RWPE1 (cell line): ENCODE data around the gene HES7.

Experiments
- CTCF ChIA-PET: fragments of 350-600 bp; sonication (Branson Sonifier 250); formaldehyde crosslinking; extraction: SDS; loops from one replicate; lab custom pipeline; 2021; lab: Yijun Ruan, JAX
- POLR2A ChIA-PET: fragments of 400-600 bp; formaldehyde crosslinking; extraction: SDS; loops from one replicate; lab custom pipeline; 2020; ENCODE audit warnings: antibody characterized with exemption; ENCODE audit not compliant: low non-redundant PET; lab: Yijun Ruan, JAX
- DNase-seq: peaks from one replicate; pipeline ENCODE4 v3.0.0; 2012; ENCODE audit warnings: low spot score
- H3K27ac ChIP-seq: fragments of 450-650 bp; 2 replicates; pipeline ENCODE4 v1.5.1; 2017
- CTCF ChIP-seq: fragments of 450-650 bp; conservative IDR thresholded peaks from 2 replicates; pipeline ENCODE4 v1.5.1; 2017; ENCODE audit warnings: low read depth, mild to moderate bottlenecking

HES7 gene

GRCh38 chr17:8155996-8156245, 32.0 kb upstream of the HES7 start:
- POLR2A ChIA-PET, result interaction anchor here (1.0 to 1.2 kb wide), 2 partner anchors 8 to 18 kb away, joined by 3 to 4 read pairs; no protein-coding TSS in a partner anchor
- DNase-seq, result no peak
- CTCF ChIA-PET, result interaction anchor here (1.7 kb wide), 1 partner anchor 37 kb away, joined by 6 read pairs; no protein-coding TSS in a partner anchor

DNA sequence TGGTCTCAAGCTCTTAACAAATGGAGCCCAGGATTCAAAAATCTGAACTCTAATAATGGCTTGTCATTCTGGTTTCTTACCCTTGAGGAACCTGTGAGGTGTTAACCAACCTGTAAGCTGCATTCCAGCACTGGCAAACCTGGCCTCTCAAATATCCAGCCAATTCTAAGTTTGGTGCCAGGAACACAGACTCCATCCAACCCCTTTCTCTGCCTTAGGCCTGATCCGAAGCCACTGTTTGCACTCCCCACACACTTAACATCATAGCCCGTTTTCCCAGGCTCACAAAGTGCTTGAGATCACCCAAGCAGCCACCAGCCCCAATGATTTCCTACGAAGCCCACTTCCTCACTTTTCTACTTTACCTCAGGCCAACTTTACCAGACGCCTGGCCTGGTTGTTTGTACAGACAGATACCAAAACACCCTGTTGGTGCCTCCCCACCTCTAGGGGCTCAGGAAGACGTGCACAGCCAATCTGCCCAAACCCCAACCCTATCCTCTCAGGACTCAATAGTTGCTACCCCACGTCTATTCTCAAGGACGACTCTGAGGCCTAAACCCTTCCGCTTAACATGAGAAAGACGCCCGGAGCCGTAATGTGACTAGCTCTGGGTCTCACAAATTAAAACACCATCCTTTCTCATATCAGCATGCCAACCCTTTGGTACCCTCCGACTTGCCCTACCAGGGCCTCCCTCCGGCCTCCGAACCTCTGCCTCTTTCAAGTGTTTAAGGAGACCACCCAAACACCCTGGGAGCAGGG, 31.5 kb upstream of the HES7 start:
- TF ChIP-seq CTCF, result no peak
- no peak for DNase-seq
- ChIA-PET POLR2A (interaction anchor here (1.2 to 1.4 kb wide), 2 partner anchors 9 to 16 kb away, joined by 3 read pairs; no protein-coding TSS in a partner anchor), CTCF (interaction anchor here (1.7 kb wide), 1 partner anchor 36 kb away, joined by 6 read pairs; no protein-coding TSS in a partner anchor)
- peak overlapping the region; percentile 98 for H3K27ac ChIP-seq

More at GRCh38 chr17:8155996-8156245, 32.0 kb upstream of the HES7 start:
- peak overlapping the region; percentile 98 for H3K27ac ChIP-seq
- TF ChIP-seq CTCF, result no peak

DNA sequence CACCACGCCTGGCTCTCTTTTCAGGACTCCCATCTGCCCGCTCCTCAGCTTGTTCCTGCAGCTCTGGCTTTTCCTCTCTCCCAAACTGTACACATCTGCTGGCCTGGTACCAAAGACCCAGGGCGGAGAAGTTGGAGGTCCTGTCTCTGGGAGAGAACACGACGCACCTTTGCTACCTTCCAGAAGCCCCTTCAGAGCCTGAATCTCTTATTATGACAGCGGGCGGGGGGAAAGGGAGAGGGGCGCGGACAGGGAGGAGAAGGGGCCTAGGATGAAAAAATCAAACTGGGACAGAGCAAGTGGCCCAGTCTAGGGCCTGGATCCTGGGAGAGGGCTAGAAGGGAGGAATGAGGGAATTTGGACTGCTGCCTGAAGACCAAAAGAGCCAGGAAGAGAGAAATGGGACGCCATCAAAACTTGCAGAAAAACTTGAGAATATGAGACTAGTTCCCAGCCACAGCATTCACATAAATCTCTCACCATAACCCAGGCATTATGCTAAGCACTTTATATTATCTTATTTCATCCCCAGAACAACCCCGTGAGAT, 30.8 kb upstream of the HES7 start:
- DNase-seq, result no peak
- CTCF ChIA-PET, result no interaction called here
- H3K27ac ChIP-seq, result peak overlapping the region; percentile 98
- POLR2A ChIA-PET, result interaction anchor here (1.0 to 1.4 kb wide), 3 partner anchors 9 to 19 kb away, joined by 3 to 5 read pairs (median 3); no protein-coding TSS in a partner anchor
- no peak for TF ChIP-seq CTCF

DNA sequence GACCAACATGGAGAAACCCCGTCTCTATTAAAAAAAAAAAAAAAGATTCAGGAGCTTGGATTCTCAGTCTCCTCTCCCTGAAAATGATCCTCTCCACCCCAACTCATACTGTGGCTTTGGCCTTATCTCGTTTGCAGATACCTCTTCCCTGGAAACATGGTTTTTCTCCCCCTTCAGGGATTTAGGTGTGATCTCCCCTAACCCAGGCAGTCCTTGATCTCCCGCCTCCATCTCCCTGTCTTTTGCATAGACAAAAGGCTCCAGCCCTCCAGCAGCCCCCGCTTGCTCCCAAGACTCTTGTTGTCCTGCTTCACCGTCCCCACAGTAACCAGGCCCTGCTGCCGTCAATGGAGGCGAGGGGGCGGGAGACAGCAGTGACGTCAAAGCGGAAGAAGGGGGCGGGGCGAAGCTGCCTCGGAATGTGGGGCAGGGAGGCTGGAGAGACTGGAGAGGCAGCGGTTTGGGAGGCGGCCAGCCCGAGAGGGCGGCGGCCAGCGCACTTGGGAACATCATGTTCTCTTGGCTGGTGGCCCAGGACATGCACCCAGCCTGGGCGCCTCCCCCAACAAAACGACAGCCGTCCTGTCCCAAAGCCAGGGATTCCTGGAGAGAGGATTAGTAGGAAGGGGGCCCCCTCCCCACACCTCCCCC, 30.2 kb upstream of the HES7 start:
- POLR2A ChIA-PET, result interaction anchor here (1.0 to 1.4 kb wide), 2 partner anchors 14 to 19 kb away, joined by 3 to 5 read pairs; no protein-coding TSS in a partner anchor
- DNase-seq, result peak; percentile 92
- no peak for TF ChIP-seq CTCF
- CTCF ChIA-PET, result interaction anchor here (0.7 kb wide), 1 partner anchor 15 kb away, joined by 3 read pairs; no protein-coding TSS in a partner anchor
- peak overlapping the region; percentile 98 for H3K27ac ChIP-seq

DNA sequence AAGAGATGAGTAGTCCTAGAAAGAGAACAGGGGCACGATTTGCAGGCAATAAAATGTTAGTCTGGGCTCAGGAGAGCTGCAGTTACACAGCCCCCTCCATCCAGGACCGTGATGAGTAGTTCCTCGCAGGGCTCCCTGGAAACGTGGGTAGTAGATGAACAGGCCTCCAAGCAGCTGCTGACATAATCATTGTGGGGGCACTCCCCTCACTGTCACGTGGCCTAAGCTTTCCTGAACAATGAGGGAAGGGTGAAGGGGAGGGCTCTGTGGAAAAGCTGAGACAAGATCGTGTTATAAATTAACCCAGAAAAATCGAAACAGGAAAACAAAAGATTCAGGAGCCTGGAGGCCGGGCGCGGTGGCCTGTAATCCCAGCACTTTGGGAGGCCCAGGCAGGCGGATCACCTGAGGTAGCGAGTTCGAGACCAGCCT, 29.6 kb upstream of the HES7 start:
- POLR2A ChIA-PET, result interaction anchor here (1.0 kb wide), 1 partner anchor 20 kb away, joined by 5 read pairs; no protein-coding TSS in a partner anchor
- no peak for TF ChIP-seq CTCF
- H3K27ac ChIP-seq, result peak overlapping the region; percentile 98
- CTCF ChIA-PET, result interaction anchor here (0.7 kb wide), 1 partner anchor 15 kb away, joined by 3 read pairs; no protein-coding TSS in a partner anchor
- DNase-seq, result peak; percentile 80

DNA sequence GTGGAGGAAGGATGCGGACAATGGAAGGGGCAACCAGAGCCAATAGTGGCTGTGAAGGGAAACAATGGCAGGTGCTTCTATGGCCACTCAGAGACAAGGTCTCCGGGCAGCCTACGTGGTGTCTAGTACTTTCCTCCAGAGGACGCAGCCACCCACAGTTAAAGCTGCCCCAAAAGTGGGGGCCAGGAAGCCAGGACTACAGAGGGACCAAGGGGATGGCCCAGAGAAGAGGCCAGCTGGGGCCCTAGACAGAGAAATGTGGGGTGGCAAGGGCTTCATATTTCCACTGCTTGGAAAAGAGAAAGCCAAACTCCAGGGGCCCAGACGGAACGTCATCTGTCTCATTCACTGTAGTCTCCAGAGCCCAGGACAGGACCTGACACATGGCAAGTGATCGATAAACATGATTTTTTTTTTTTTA, 29.1 kb upstream of the HES7 start:
- ChIA-PET POLR2A (no interaction called here), CTCF (interaction anchor here (0.7 to 1.6 kb wide), 2 partner anchors 14 kb away, joined by 3 to 9 read pairs; no protein-coding TSS in a partner anchor)
- peak overlapping the region; percentile 98 for H3K27ac ChIP-seq
- DNase-seq, result no peak
- TF ChIP-seq CTCF, result no peak
